ENCODE measurements around the gene ZNF473.

Gene ZNF473

GRCh38 chr19:50025794-50026549, at the start of gene ZNF473:
Gene ZNF473 (plus strand): TSS chr19:50026005. CDS start chr19:50031083, 5,078 bp downstream.
- DNase-seq: peak; percentile 87

GRCh38 chr19:49976496-49976895, 49.3 kb upstream of the ZNF473 start:
- DNase-seq: no peak

GRCh38 chr19:49977076-49977475, 48.7 kb upstream of the ZNF473 start:
- DNase-seq: no peak

GRCh38 chr19:49977881-49978280, 47.9 kb upstream of the ZNF473 start:
- no peak for DNase-seq

GRCh38 chr19:49978324-49978723, 47.5 kb upstream of the ZNF473 start:
- no peak for DNase-seq

- DNase-seq: no peak
These were observed 43.9 kb upstream of the ZNF473 start for GRCh38 chr19:49981603-49982593.

GRCh38 chr19:49983645-49984229, 42.1 kb upstream of the ZNF473 start:
- no peak for DNase-seq

GRCh38 chr19:49984491-49984890, 41.3 kb upstream of the ZNF473 start:
- no peak for DNase-seq

- DNase-seq: no peak
These were observed 39.9 kb upstream of the ZNF473 start for GRCh38 chr19:49985871-49986270.

GRCh38 chr19:49986354-49986753, 39.5 kb upstream of the ZNF473 start:
- DNase-seq: no peak

- DNase-seq: peak; percentile 63
These were observed 38.6 kb upstream of the ZNF473 start for GRCh38 chr19:49987159-49987698.

- DNase-seq: no peak
These were observed 37.8 kb upstream of the ZNF473 start for GRCh38 chr19:49988007-49988406.

GRCh38 chr19:49988433-49988832, 37.4 kb upstream of the ZNF473 start:
- DNase-seq: no peak

- DNase-seq: no peak
These were observed 28.1 kb upstream of the ZNF473 start for GRCh38 chr19:49997709-49998108.

GRCh38 chr19:49999371-50000010, 26.3 kb upstream of the ZNF473 start:
- no peak for DNase-seq

- DNase-seq: no peak
These were observed 25.6 kb upstream of the ZNF473 start for GRCh38 chr19:50000038-50000840.

GRCh38 chr19:50000841-50001557, 24.8 kb upstream of the ZNF473 start:
- DNase-seq: no peak

- DNase-seq: no peak
These were observed 24.0 kb upstream of the ZNF473 start for GRCh38 chr19:50001775-50002174.

- DNase-seq: no peak
These were observed 23.3 kb upstream of the ZNF473 start for GRCh38 chr19:50002386-50002960.

- no peak for DNase-seq
These were observed 22.5 kb upstream of the ZNF473 start for GRCh38 chr19:50003254-50003788.
